IMR-90 (cell line): ENCODE measurements around the gene TTC28.

Experiments
- CTCF ChIP-seq: conservative IDR thresholded peaks from 2 replicates; pipeline ENCODE4 v1.5.1; 2012; ENCODE audit warnings: mild to moderate bottlenecking, low read depth, low read length, improper control_type of control experiment
- ELK1 ChIP-seq: fragments of 150-350 bp; IDR thresholded peaks from 2 replicates; pipeline ENCODE4 v1.6.1; 2016; ENCODE audit warnings: low read depth, mild to moderate bottlenecking, low read length, moderate library complexity, borderline replicate concordance
- FOS ChIP-seq: fragments of 150-350 bp; IDR thresholded peaks from 2 replicates; pipeline ENCODE4 v1.6.1; 2016; ENCODE audit warnings: low read depth, low read length
- MXI1 ChIP-seq: IDR thresholded peaks from 2 replicates; pipeline ENCODE4 v1.6.1; 2012; ENCODE audit warnings: low read depth, mild to moderate bottlenecking, low read length, moderate library complexity, borderline replicate concordance
- POLR2A ChIP-seq: IDR thresholded peaks from 2 replicates; pipeline ENCODE4 v1.6.1; 2012; ENCODE audit warnings: mild to moderate bottlenecking, low read depth, low read length
- RFX5 ChIP-seq: IDR thresholded peaks from 2 replicates; pipeline ENCODE4 v1.8.0; 2012; ENCODE audit warnings: low read depth, mild to moderate bottlenecking, low read length, moderate library complexity
- SMC3 ChIP-seq: fragments of 150-350 bp; IDR thresholded peaks from 2 replicates; pipeline ENCODE4 v1.6.1; 2016; ENCODE audit warnings: low read depth, mild to moderate bottlenecking, antibody characterized with exemption, low read length, moderate library complexity
- USF2 ChIP-seq: fragments of 150-350 bp; IDR thresholded peaks from 2 replicates; pipeline ENCODE4 v1.6.1; 2017; ENCODE audit warnings: mild to moderate bottlenecking, antibody characterized with exemption, low read length, low read depth

GRCh38 chr22:28013611-28014010 is 666.0 kb downstream of the TTC28 start:
- TF ChIP-seq CTCF (no peak), MXI1 (no peak), FOS (no peak), POLR2A (no peak), USF2 (no peak), RFX5 (no peak), ELK1 (no peak), SMC3 (no peak)
